GM12878 (cell line): ENCODE results near the gene UTF1. TPM values are rescaled to one million over a fixed set of nuclear protein-coding genes. Genes with fewer than 3 reads are reported as not detected.

ENCODE experiments used
- ATAC-seq: fragments of 200-7000 bp; cut with Tn5 transposase; 3 replicates; pipeline ENCODE4 v1.9.1; 2020; ENCODE audit warnings: mild to moderate bottlenecking, moderate library complexity
- BruUV-seq: library from RNA; stranded (reverse); fragments of 400-500 nt; replicated peaks from 2 replicates; lab custom pipeline; 2021; lab: Mats Ljungman, UMichigan
- CTCF ChIA-PET: fragments of 300-600 bp; sonication (Branson Sonifier 250); formaldehyde crosslinking; extraction: SDS; loops from one replicate; lab custom pipeline; 2021; ENCODE audit warnings: inconsistent platforms; lab: Yijun Ruan, JAX
- POLR2A ChIA-PET: fragments of 350-600 bp; formaldehyde crosslinking; extraction: SDS; loops from one replicate; lab custom pipeline; 2021; ENCODE audit warnings: inconsistent platforms; lab: Charles Lee
- RAD21 ChIA-PET: fragments of 300-600 bp; sonication (Branson Sonifier 250); formaldehyde crosslinking; loops from one replicate; lab custom pipeline; 2023; ENCODE audit warnings: antibody characterized with exemption; ENCODE audit not compliant: unreplicated experiment; lab: Charles Lee
- SMC1A ChIA-PET: fragments of 300-600 bp; sonication (Branson Sonifier 250); formaldehyde crosslinking; loops from one replicate; lab custom pipeline; 2023; ENCODE audit not compliant: unreplicated experiment, uncharacterized antibody; lab: Charles Lee
- DNase-seq: peaks from one replicate; pipeline ENCODE4 v3.0.0-alpha.2; 2011; ENCODE audit warnings: low read depth, low spot score
- FAIRE-seq: peaks from 3 replicates; lab custom pipeline; 2011; peaks lifted over from hg19 to GRCh38; lab: Jason Lieb, UNC
- H2AFZ ChIP-seq: 2 replicates; pipeline ENCODE4 v1.6.0; 2011; ENCODE audit warnings: low read depth, low read length, control low read depth; ENCODE audit not compliant: control insufficient read depth
- H3K27ac ChIP-seq: 2 replicates; pipeline ENCODE4 v1.5.1; 2011; ENCODE audit warnings: control low read depth; ENCODE audit not compliant: control insufficient read depth, insufficient read depth
- H3K27me3 ChIP-seq, 2 experiments: replicated peaks in 1 of 2; 2 replicates each; pipeline versions ENCODE4 v1.6.0 to v1.6.1; 2011; ENCODE audit warnings: low read length in 1 of 2; ENCODE audit not compliant: control insufficient read depth in 2 of 2, insufficient read depth in 2 of 2
- H3K36me3 ChIP-seq, 2 experiments: 2 replicates each; pipeline ENCODE4 v1.5.1; 2011; ENCODE audit warnings: low read length in 1 of 2; ENCODE audit not compliant: control insufficient read depth in 2 of 2, insufficient read depth in 2 of 2
- H3K4me1 ChIP-seq: 2 replicates; pipeline ENCODE4 v1.6.1; 2011; ENCODE audit warnings: mild to moderate bottlenecking, low read length, moderate library complexity, mixed read lengths; ENCODE audit not compliant: control insufficient read depth, insufficient read depth
- H3K4me2 ChIP-seq: 2 replicates; pipeline ENCODE4 v1.6.0; 2011; ENCODE audit warnings: control low read depth; ENCODE audit not compliant: control insufficient read depth, insufficient read depth
- H3K4me3 ChIP-seq: fragments of 200-600 bp; sonication (generic); 2 replicates; pipeline ENCODE4 v1.5.1; 2016
- H3K79me2 ChIP-seq: 2 replicates; pipeline ENCODE4 v1.6.0; 2011; ENCODE audit warnings: low read length; ENCODE audit not compliant: control insufficient read depth, insufficient read depth
- H3K9ac ChIP-seq: 2 replicates; pipeline ENCODE4 v1.8.0; 2011; ENCODE audit warnings: low read length, control low read depth, mixed read lengths; ENCODE audit not compliant: control insufficient read depth, insufficient read depth
- H3K9me3 ChIP-seq: replicated peaks from 3 replicates; pipeline ENCODE4 v1.5.1; 2011; ENCODE audit warnings: mild to moderate bottlenecking, low read length; ENCODE audit not compliant: control insufficient read depth, insufficient read depth
- H4K20me1 ChIP-seq: 2 replicates; pipeline ENCODE4 v1.6.0; 2011; ENCODE audit not compliant: control insufficient read depth, insufficient read depth
- CEBPB ChIP-seq, 2 experiments: fragments of 150-350 bp in 1 of 2; IDR thresholded peaks; 2 replicates each; pipeline ENCODE4 v1.6.1; 2012 to 2014; ENCODE audit warnings: low read depth in 2 of 2, low read length in 2 of 2, borderline replicate concordance in 1 of 2, inconsistent platforms in 1 of 2
- CHD1 ChIP-seq: IDR thresholded peaks from 2 replicates; pipeline ENCODE4 v1.6.1; 2012; ENCODE audit warnings: low read depth, low read length, improper control_type of control experiment
- EGR1 ChIP-seq, 2 experiments: IDR thresholded peaks; 1 replicate in 1 of 2; 2 replicates in 1 of 2; pipeline ENCODE4 v1.6.1; 2011 to 2012; ENCODE audit warnings: low read depth in 2 of 2, low read length in 2 of 2, borderline replicate concordance in 1 of 2, mild to moderate bottlenecking in 1 of 2, moderate library complexity in 1 of 2
- MTA3 ChIP-seq: IDR thresholded peaks from 2 replicates; pipeline ENCODE4 v1.6.1; 2012; ENCODE audit warnings: low read length, inconsistent platforms, borderline replicate concordance
- STAT3 ChIP-seq: IDR thresholded peaks from 2 replicates; pipeline ENCODE4 v1.6.1; 2011; ENCODE audit warnings: low read depth, low read length, improper control_type of control experiment
- USF2 ChIP-seq: IDR thresholded peaks from 2 replicates; pipeline ENCODE4 v1.6.1; 2011; ENCODE audit warnings: low read depth, low read length, improper control_type of control experiment, borderline replicate concordance
- ZZZ3 ChIP-seq: IDR thresholded peaks from 2 replicates; pipeline ENCODE4 v1.6.1; 2011; ENCODE audit warnings: low read depth; ENCODE audit not compliant: control insufficient read depth, insufficient read length
- WGBS: methylation state at CpG from one replicate; pipeline ENCODE4 v1.1.6; 2016; ENCODE audit warnings: low lambda C conversion rate; ENCODE audit not compliant: insufficient replicate concordance, insufficient coverage; ENCODE audit errors: missing lambda C conversion rate; 5-methylcytosine and 5-hydroxymethylcytosine counted together
- in situ Hi-C: fragments of 300-500 bp; cut with MboI; formaldehyde crosslinking; loops from 9 replicates; pipeline ENCODE4 v1.14.3; 2018; ENCODE audit warnings: mixed read lengths
- intact Hi-C: fragments of 100-400 bp; cut with micrococcal nuclease; formaldehyde crosslinking; loops from one replicate; pipeline ENCODE4 v1.14.2; 2022; ENCODE audit not compliant: unreplicated experiment
- polyA plus RNA-seq, 11 experiments: library from polyadenylated mRNA; depleted of rRNA in 4 of 11; unstranded in 6 of 11; stranded (reverse) in 5 of 11; fragments of >200 nt; fragmentation: Nextera tagmentation in 4 of 11; fragmentation: Illumina TruSeq in 1 of 11; extraction: Ambion mirVana in 4 of 11; extraction: Trizol in 1 of 11; gene quantifications; 1 replicate in 1 of 11; 2 replicates in 10 of 11; pipeline versions ENCODE4 v1.2.1 to v1.2.3, GENCODE V29; 2011 to 2016; ENCODE audit warnings: inconsistent platforms in 2 of 11, missing spikeins in 2 of 11, low read depth in 1 of 11
- total RNA-seq, 4 experiments: library from RNA; depleted of rRNA in 3 of 4; stranded (reverse); fragments of >200 nt in 3 of 4; fragmentation: Illumina TruSeq in 1 of 4; extraction: Trizol in 1 of 4; gene quantifications; 2 replicates each; pipeline versions ENCODE4 v1.2.1 to v1.2.3, GENCODE V29; 2013 to 2021
- TF ChIP-seq, protein P1 (sequence below): IDR thresholded peaks from 2 replicates; pipeline ENCODE4 v1.6.1; 2011; ENCODE audit warnings: mild to moderate bottlenecking, low read depth, low read length, moderate library complexity; ENCODE audit not compliant: insufficient replicate concordance

Gene UTF1
- total and polyA plus RNA-seq, 10 of the 15 experiments (the other 5 are each of a cell fraction or from before 2014, with no cell fraction given), result not detected

- ChIA-PET POLR2A (no interaction called here), RAD21 (no interaction called here), CTCF (no interaction called here), SMC1A (no interaction called here)
- in situ Hi-C loops, result no loop called here
- Histone ChIP-seq H3K79me2 (no peaks in the 10 kb centered on the region), H3K9me3 (no peaks in the 10 kb centered on the region), H3K4me2 (no peak overlapping the region), H3K4me1 (no peaks in the 10 kb centered on the region), H4K20me1 (no peaks in the 10 kb centered on the region), H3K36me3 (no peaks in the 10 kb centered on the region), H3K4me3 (no peak overlapping the region), H3K9ac (no peak overlapping the region), H2AFZ (no peak overlapping the region), H3K27me3 (no peaks in the 10 kb centered on the region), H3K27ac (no peak overlapping the region)
- ATAC-seq, result no peak
- no peak for DNase-seq
- intact Hi-C loops, result no loop called here
- no peak for FAIRE-seq
- TF ChIP-seq CHD1, result no peak
- TF ChIP-seq USF2, result no peak
- no peak for TF ChIP-seq EGR1 (IDR thresholded peaks at IDR 0.05; ENCODE audit: borderline replicate concordance in 1 of 2, low read depth in 2 of 2, low read length in 2 of 2)
- TF ChIP-seq ZZZ3, result no peak
- no peak for TF ChIP-seq MTA3
- TF ChIP-seq, protein P1, sequence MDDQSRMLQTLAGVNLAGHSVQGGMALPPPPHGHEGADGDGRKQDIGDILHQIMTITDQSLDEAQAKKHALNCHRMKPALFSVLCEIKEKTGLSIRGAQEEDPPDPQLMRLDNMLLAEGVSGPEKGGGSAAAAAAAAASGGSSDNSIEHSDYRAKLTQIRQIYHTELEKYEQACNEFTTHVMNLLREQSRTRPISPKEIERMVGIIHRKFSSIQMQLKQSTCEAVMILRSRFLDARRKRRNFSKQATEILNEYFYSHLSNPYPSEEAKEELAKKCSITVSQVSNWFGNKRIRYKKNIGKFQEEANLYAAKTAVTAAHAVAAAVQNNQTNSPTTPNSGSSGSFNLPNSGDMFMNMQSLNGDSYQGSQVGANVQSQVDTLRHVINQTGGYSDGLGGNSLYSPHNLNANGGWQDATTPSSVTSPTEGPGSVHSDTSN, result no peak
- TF ChIP-seq CEBPB (IDR thresholded peaks at IDR 0.05; ENCODE audit: borderline replicate concordance in 1 of 2, low read depth in 2 of 2, low read length in 2 of 2), result no peak
- TF ChIP-seq STAT3, result no peak
- BruUV-seq, result no TSS peak
- WGBS, result 60% methylated on average over 33 of the region's 34 CpGs
Measured at GRCh38 chr10:133211959-133212852, 17.8 kb upstream of the UTF1 start.
